NCI-H1092 (cell line): ENCODE measurements around the gene IL13.
"Not testable (repeated sequence)": the region's sequence is repeated elsewhere in the genome, so short reads cannot be mapped to it uniquely, and the experiment has no call there.

Experiments used
- DNase-seq: peaks from one replicate; lab custom pipeline; 2025; lab: John Stamatoyannopoulos, UW

The IL13 gene

DNA sequence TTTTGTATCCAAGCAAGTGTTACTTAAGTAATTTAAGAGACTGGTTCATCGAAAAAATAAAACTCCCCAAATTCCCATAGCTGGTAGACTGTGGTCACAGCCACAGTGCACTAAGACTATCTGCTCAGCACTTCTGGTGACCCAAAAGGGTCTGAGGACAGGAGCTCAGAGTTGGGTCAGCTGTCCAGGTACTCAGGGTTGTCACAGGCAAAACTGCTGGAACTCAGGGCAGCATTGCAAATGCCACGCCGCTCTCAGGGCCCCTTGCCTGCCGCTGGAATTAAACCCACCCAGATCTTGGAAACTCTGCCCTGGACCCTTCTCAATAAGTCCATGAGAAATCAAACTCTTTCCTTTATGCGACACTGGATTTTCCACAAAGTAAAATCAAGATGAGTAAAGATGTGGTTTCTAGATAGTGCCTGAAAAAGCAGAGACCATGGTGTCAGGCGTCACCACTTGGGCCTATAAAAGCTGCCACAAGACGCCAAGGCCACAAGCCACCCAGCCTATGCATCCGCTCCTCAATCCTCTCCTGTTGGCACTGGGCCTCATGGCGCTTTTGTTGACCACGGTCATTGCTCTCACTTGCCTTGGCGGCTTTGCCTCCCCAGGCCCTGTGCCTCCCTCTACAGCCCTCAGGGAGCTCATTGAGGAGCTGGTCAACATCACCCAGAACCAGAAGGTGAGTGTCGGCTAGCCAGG is at the start of gene IL13:
Gene IL13, plus strand, starts transcription at position 498 of the 705 bp plus-strand sequence. Its CDS starts 14 bp downstream, at position 512.
- no peak for DNase-seq

GRCh38 chr5:132611965-132612364 is 46.0 kb upstream of the IL13 start:
- no peak for DNase-seq

GRCh38 chr5:132612846-132613245 is 45.1 kb upstream of the IL13 start:
- DNase-seq: no peak

DNA sequence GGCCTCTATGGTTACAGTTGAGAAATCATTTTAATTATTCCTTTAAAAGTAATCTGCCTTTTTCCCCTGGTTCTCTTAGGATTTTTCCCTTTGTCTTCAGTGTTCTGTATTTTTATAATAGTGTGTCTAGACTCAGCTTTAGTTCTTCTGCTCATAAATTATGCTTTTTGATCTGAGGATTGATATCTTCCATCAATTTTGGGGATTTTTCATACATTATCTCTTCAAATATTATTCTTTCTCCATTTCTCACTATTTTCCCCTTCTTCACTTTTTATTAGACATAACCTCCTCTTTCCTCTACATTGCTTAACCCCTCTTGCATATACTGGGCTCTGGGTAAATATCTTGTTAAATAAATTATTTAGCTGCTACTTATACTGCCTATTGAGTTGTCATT is 36.3 kb upstream of the IL13 start:
- no peak for DNase-seq

GRCh38 chr5:132622608-132623007 is 35.4 kb upstream of the IL13 start:
- no peak for DNase-seq

- no peak for DNase-seq
These were observed 30.5 kb upstream of the IL13 start for GRCh38 chr5:132627470-132627869.

- DNase-seq: no peak
These were observed 29.2 kb upstream of the IL13 start for GRCh38 chr5:132628814-132629213.

- no peak for DNase-seq
These were observed 28.6 kb upstream of the IL13 start for GRCh38 chr5:132629230-132629944.

- DNase-seq: not testable (repeated sequence)
These were observed 24.4 kb upstream of the IL13 start for GRCh38 chr5:132633587-132633986.

- DNase-seq: no peak
These were observed 22.1 kb upstream of the IL13 start for GRCh38 chr5:132635873-132636272.

- DNase-seq: no peak
These were observed 20.7 kb upstream of the IL13 start for GRCh38 chr5:132637241-132637640.

DNA sequence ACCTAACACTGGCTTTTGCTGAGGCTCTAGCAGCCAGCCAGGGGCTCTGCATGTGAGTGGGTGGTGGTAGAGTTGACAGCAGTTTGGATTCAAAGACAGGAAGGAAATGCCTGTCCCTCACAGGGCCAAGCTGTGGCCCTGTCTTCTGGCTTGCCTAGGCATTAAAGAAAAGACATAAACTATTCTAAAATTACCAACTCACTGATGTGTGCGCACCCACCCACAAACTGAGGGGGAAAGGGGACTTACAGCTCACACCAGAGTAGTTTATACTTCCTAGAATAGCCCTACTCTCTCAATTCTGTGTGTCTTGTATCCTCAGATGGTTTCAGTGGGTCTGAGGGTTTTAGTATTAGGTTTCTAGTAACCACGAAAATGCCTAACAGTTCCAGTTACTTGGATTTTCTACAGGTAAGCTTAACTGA is 18.3 kb upstream of the IL13 start:
- DNase-seq: no peak

DNA sequence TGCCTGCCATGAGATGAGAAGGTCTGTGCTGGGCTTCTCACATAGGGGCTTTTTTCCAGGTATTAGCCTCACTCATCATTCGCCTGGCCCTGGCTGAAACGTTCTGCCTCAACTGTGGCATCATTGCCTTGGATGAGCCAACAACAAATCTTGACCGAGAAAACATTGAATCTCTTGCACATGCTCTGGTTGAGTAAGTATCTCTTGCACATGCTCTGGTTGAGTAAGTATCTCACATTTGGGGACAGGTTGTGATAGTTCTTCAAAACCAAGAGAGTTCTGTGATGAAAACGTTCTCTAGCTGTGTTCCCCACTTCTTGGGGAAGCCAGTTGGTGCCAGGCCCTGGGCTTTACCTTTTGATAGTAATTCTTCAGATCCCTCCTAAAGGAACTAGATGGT is 17.4 kb upstream of the IL13 start:
- no peak for DNase-seq

DNA sequence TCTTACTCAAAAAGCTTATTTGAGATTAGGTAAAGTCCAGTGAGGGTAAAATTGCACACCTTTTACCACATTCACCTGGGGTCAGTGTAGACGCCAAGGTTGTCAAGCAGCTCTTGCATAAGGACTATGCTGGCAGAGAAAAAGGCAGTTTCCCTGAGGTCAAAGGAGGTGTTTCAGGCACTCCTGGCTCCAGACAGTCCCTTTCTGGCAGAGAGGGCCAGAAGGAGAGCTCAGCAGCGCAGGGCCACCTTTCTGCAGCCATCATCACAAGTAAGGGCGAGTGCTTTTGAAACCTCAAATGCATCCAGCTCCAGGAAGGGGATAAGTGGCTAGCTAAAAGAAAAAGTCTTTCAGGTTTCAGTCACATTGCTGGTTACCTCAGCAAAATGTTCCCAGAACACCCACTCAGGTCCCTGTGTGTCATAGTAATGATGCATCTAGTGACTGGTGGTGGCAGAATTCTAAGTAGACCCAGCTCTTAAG is 16.7 kb upstream of the IL13 start:
- DNase-seq: no peak

- DNase-seq: no peak
These were observed 16.1 kb upstream of the IL13 start for GRCh38 chr5:132641841-132642240.

- no peak for DNase-seq
These were observed 13.8 kb upstream of the IL13 start for GRCh38 chr5:132644177-132644576.

- DNase-seq: no peak
These were observed 11.2 kb upstream of the IL13 start for GRCh38 chr5:132646583-132647266.

DNA sequence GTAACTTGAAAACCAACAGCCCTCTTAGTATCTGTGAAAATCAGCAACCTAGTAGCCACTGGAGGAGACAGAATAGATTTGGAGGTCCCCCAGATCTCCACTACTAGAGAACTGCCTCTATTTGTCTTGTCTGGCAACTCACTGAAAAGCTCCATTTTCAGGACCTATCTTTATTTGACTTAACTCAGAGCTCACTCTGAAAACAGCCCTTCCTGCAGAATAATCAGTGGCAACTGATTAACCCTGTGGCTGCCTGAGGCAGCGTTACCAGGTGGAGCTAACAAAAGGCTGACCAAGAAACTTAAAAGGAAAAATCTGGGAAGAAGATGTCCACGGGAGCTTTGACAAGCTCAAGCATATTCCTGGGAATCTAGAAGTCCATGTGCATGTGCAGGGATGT is 10.5 kb upstream of the IL13 start:
- no peak for DNase-seq

DNA sequence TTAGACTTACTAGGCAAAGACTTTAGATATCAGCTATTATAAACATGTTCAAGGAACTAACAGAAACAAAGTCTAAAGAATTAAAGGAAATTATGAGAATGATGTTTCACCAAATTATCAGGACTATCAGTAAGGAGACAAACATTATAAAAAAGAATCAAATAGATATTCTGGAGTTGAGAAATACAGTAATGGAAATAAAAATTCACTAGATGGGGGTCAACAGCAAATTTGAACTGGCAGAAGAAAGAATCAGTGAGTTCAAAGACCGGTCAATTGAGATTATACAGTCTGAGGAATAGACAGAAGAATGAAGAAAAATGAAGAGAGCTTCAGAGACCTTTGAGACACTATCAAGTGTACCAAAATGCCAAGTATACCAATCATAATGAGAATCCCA is 9.6 kb upstream of the IL13 start:
- no peak for DNase-seq

DNA sequence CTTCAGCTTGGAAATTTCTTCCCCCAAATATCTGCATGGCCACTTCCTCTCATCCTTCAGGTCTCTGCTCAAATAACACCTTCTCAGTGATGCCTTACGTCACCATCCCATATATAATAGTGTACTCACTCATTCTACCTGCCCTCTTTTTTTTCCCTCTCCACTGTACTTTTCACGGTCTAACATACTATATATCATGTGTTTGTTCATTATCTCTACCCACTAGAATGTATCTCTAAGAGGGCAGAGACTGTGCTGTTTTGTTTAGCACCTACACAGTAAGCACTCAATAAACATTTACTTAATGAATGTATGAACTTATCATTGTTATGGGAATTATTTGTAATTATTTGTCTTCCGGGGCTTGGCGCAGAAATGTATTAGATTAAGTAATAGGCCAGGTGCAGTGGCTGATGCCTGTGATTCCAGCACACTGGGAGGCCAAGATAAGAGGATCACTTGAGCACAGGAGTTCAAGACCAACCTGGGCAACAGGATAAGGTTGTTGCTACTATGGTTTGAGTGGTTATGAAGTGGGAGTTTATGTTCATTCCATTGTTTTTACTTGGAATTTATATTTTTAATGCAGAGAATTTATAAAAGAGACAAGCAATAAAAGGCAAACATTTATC is 6.0 kb upstream of the IL13 start:
- DNase-seq: no peak

- no peak for DNase-seq
These were observed 4.3 kb upstream of the IL13 start for GRCh38 chr5:132653716-132654115.
